ENCODE results near the gene GP1BB. TPM values are rescaled to one million over a fixed set of nuclear protein-coding genes. Genes with fewer than 3 reads are reported as not detected.

The GP1BB gene
- total RNA-seq, 1 experiment from 2014 or later: 4.3 TPM

DNA sequence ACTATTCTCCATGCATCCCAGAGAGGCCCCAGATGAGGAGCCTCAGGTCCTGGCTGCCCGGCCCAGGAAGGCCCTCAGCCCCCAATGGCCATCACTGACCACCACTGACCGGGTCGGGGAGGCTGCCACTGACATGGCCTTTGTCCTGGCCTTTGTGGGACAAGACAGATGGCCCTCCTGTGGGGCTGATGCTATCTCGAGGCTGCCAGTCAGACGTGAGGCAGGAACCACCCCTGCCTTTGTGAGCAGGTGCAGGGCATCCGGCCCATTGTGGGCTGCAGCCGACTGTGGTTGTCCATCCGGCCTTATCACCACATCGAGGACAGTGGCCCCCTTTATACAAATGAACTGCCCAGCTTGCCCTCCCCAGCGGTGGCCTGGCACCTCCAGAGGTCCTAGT, 5.5 kb downstream of the GP1BB start (continued):
- TF ChIP-seq, protein P1, sequence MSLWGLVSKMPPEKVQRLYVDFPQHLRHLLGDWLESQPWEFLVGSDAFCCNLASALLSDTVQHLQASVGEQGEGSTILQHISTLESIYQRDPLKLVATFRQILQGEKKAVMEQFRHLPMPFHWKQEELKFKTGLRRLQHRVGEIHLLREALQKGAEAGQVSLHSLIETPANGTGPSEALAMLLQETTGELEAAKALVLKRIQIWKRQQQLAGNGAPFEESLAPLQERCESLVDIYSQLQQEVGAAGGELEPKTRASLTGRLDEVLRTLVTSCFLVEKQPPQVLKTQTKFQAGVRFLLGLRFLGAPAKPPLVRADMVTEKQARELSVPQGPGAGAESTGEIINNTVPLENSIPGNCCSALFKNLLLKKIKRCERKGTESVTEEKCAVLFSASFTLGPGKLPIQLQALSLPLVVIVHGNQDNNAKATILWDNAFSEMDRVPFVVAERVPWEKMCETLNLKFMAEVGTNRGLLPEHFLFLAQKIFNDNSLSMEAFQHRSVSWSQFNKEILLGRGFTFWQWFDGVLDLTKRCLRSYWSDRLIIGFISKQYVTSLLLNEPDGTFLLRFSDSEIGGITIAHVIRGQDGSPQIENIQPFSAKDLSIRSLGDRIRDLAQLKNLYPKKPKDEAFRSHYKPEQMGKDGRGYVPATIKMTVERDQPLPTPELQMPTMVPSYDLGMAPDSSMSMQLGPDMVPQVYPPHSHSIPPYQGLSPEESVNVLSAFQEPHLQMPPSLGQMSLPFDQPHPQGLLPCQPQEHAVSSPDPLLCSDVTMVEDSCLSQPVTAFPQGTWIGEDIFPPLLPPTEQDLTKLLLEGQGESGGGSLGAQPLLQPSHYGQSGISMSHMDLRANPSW (CRISPR knock-in tag; conservative IDR thresholded peaks at IDR 0.05; ENCODE audit: low read depth): no peak

DNA sequence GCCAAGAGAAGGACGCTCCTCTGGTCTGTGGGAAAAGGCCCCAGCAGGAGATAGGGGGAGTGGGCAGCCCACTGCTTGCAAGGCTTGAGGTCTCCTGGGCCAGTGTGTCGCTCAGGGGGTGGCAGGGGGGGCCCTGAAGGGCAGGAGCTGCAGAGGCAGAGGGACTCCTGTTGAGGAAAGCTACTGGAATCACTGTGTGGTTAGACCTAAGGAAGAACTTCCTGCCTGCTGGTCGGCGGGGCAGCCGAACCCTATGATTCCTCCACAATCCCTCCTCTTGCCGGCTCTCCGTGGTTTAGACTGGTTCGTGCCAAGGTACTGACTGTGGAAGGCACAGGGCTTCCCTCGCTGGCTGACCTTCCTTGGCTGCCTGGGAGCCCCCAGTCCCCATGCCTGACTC, 6.2 kb downstream of the GP1BB start:
- peaks cover 61% of the 10 kb centered on the region for H3K27me3 Mint-ChIP-seq (ENCODE audit: low read depth)
- ATAC-seq (no peak), DNase-seq (ENCODE audit: low spot score) (no peak)
- H3K4me1 Mint-ChIP-seq: peaks cover 3% of the 10 kb centered on the region; the same call in 1 of the 2 replicates
- no peak overlapping the region for H3K4me3 Mint-ChIP-seq
- H3K27ac Mint-ChIP-seq: no peak overlapping the region
- CTCF ChIA-PET: interaction anchor here (0.9 to 4.6 kb wide), 12 partner anchors 13 to 378 kb away, joined by 3 to 155 read pairs (median 16); no protein-coding TSS in a partner anchor
- no peaks in the 10 kb centered on the region for H3K9me3 Mint-ChIP-seq
- POLR2A ChIA-PET: no interaction called here
- no peaks in the 10 kb centered on the region for H3K36me3 Mint-ChIP-seq
- TF ChIP-seq NFATC4 (CRISPR knock-in tag; IDR thresholded peaks at IDR 0.05) (no peak), SP1 (CRISPR knock-in tag; conservative IDR thresholded peaks at IDR 0.05) (no peak), FOXJ3 (CRISPR knock-in tag; IDR thresholded peaks at IDR 0.05; ENCODE audit: borderline replicate concordance) (no peak), TEAD4 (CRISPR knock-in tag; IDR thresholded peaks at IDR 0.05) (no peak), ZNF671 (CRISPR knock-in tag; IDR thresholded peaks at IDR 0.05) (no peak), ETV6 (CRISPR knock-in tag; IDR thresholded peaks at IDR 0.05) (no peak), SMAD3 (CRISPR knock-in tag; IDR thresholded peaks at IDR 0.05; ENCODE audit: borderline replicate concordance) (no peak), ZNF138 (CRISPR knock-in tag; conservative IDR thresholded peaks at IDR 0.05) (no peak), OVOL2 (CRISPR knock-in tag; IDR thresholded peaks at IDR 0.05; ENCODE audit: borderline replicate concordance) (no peak), TP53 (CRISPR knock-in tag; IDR thresholded peaks at IDR 0.05) (no peak), ZNF423 (CRISPR knock-in tag; IDR thresholded peaks at IDR 0.05) (no peak), CREM (CRISPR knock-in tag; IDR thresholded peaks at IDR 0.05) (no peak), ZNF416 (CRISPR knock-in tag; IDR thresholded peaks at IDR 0.05) (no peak)
- TF ChIP-seq, protein P2, sequence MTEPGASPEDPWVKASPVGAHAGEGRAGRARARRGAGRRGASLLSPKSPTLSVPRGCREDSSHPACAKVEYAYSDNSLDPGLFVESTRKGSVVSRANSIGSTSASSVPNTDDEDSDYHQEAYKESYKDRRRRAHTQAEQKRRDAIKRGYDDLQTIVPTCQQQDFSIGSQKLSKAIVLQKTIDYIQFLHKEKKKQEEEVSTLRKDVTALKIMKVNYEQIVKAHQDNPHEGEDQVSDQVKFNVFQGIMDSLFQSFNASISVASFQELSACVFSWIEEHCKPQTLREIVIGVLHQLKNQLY (CRISPR knock-in tag; IDR thresholded peaks at IDR 0.05): no peak
- TF ChIP-seq, protein P3, sequence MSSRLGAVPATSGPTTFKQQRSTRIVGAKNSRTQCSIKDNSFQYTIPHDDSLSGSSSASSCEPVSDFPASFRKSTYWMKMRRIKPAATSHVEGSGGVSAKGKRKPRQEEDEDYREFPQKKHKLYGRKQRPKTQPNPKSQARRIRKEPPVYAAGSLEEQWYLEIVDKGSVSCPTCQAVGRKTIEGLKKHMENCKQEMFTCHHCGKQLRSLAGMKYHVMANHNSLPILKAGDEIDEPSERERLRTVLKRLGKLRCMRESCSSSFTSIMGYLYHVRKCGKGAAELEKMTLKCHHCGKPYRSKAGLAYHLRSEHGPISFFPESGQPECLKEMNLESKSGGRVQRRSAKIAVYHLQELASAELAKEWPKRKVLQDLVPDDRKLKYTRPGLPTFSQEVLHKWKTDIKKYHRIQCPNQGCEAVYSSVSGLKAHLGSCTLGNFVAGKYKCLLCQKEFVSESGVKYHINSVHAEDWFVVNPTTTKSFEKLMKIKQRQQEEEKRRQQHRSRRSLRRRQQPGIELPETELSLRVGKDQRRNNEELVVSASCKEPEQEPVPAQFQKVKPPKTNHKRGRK (CRISPR knock-in tag; IDR thresholded peaks at IDR 0.05; ENCODE audit: borderline replicate concordance): no peak
- TF ChIP-seq, protein P4, sequence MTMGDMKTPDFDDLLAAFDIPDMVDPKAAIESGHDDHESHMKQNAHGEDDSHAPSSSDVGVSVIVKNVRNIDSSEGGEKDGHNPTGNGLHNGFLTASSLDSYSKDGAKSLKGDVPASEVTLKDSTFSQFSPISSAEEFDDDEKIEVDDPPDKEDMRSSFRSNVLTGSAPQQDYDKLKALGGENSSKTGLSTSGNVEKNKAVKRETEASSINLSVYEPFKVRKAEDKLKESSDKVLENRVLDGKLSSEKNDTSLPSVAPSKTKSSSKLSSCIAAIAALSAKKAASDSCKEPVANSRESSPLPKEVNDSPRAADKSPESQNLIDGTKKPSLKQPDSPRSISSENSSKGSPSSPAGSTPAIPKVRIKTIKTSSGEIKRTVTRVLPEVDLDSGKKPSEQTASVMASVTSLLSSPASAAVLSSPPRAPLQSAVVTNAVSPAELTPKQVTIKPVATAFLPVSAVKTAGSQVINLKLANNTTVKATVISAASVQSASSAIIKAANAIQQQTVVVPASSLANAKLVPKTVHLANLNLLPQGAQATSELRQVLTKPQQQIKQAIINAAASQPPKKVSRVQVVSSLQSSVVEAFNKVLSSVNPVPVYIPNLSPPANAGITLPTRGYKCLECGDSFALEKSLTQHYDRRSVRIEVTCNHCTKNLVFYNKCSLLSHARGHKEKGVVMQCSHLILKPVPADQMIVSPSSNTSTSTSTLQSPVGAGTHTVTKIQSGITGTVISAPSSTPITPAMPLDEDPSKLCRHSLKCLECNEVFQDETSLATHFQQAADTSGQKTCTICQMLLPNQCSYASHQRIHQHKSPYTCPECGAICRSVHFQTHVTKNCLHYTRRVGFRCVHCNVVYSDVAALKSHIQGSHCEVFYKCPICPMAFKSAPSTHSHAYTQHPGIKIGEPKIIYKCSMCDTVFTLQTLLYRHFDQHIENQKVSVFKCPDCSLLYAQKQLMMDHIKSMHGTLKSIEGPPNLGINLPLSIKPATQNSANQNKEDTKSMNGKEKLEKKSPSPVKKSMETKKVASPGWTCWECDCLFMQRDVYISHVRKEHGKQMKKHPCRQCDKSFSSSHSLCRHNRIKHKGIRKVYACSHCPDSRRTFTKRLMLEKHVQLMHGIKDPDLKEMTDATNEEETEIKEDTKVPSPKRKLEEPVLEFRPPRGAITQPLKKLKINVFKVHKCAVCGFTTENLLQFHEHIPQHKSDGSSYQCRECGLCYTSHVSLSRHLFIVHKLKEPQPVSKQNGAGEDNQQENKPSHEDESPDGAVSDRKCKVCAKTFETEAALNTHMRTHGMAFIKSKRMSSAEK (CRISPR knock-in tag; IDR thresholded peaks at IDR 0.05; ENCODE audit: borderline replicate concordance): no peak
- TF ChIP-seq, protein P5, sequence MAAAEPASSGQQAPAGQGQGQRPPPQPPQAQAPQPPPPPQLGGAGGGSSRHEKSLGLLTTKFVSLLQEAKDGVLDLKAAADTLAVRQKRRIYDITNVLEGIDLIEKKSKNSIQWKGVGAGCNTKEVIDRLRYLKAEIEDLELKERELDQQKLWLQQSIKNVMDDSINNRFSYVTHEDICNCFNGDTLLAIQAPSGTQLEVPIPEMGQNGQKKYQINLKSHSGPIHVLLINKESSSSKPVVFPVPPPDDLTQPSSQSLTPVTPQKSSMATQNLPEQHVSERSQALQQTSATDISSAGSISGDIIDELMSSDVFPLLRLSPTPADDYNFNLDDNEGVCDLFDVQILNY (CRISPR knock-in tag; IDR thresholded peaks at IDR 0.05): no peak
- TF ChIP-seq, protein P6, sequence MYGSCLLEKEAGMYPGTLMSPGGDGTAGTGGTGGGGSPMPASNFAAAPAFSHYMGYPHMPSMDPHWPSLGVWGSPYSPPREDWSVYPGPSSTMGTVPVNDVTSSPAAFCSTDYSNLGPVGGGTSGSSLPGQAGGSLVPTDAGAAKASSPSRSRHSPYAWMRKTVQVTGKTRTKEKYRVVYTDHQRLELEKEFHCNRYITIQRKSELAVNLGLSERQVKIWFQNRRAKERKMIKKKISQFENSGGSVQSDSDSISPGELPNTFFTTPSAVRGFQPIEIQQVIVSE (CRISPR knock-in tag; IDR thresholded peaks at IDR 0.05; ENCODE audit: borderline replicate concordance): no peak

Measured in WTC11 (cell line).